Nephron (organoid): ENCODE data around the gene FDX1.

Source experiments
- H3K27ac Mint-ChIP-seq, 3 experiments: 2 replicates each; pipeline ENCODE4 v1.8.0; 2020; ENCODE audit warnings: mixed read lengths in 3 of 3, mild to moderate bottlenecking in 2 of 3, moderate library complexity in 1 of 3
- H3K27me3 Mint-ChIP-seq: 2 replicates; pipeline ENCODE4 v1.8.0; 2021; ENCODE audit warnings: low read depth, mild to moderate bottlenecking, moderate library complexity, mixed read lengths
- H3K36me3 Mint-ChIP-seq: 2 replicates; pipeline ENCODE4 v1.8.0; 2020; ENCODE audit warnings: low read depth, mixed read lengths
- H3K4me1 Mint-ChIP-seq: 2 replicates; pipeline ENCODE4 v1.8.0; 2020; ENCODE audit warnings: mixed read lengths
- H3K4me3 Mint-ChIP-seq, 3 experiments: 2 replicates each; pipeline ENCODE4 v1.8.0; 2020; ENCODE audit warnings: mild to moderate bottlenecking in 3 of 3, mixed read lengths in 3 of 3, moderate library complexity in 2 of 3
- H3K9me3 Mint-ChIP-seq: 2 replicates; pipeline ENCODE4 v1.8.0; 2020; ENCODE audit warnings: mixed read lengths
- CTCF ChIP-seq, 3 experiments: fragments of 200-600 bp; sonication (generic); IDR thresholded peaks; one replicate each; pipeline ENCODE4 v1.5.0; 2021; ENCODE audit warnings: antibody characterized with exemption in 3 of 3; ENCODE audit not compliant: unreplicated experiment in 3 of 3

Gene FDX1

GRCh38 chr11:110512026-110512425 lies 82.3 kb downstream of the FDX1 start:
- Mint-ChIP-seq H3K36me3 (no peaks in the 10 kb centered on the region), H3K27ac (peak overlapping the region in 1 of 3 experiments; percentile 97), H3K9me3 (no peaks in the 10 kb centered on the region), H3K27me3 (no peaks in the 10 kb centered on the region), H3K4me1 (peaks cover 51% of the 10 kb centered on the region), H3K4me3 (no peak overlapping the region)
- no peak for TF ChIP-seq CTCF (IDR thresholded peaks at IDR 0.05; ENCODE audit: unreplicated experiment in 3 of 3)

GRCh38 chr11:110513259-110513801 lies 83.6 kb downstream of the FDX1 start:
- H3K27me3 Mint-ChIP-seq, result no peaks in the 10 kb centered on the region
- H3K4me3 Mint-ChIP-seq, result peak overlapping the region in 2 of 3 experiments; percentile 27 to 47
- no peaks in the 10 kb centered on the region for H3K36me3 Mint-ChIP-seq
- H3K4me1 Mint-ChIP-seq, result peaks cover 49% of the 10 kb centered on the region
- H3K27ac Mint-ChIP-seq, result peak overlapping the region; percentile 84 to 97 (median 97)
- no peaks in the 10 kb centered on the region for H3K9me3 Mint-ChIP-seq
- no peak for TF ChIP-seq CTCF (IDR thresholded peaks at IDR 0.05; ENCODE audit: unreplicated experiment in 3 of 3)

GRCh38 chr11:110513846-110514437 lies 84.2 kb downstream of the FDX1 start:
- Mint-ChIP-seq H3K9me3 (no peaks in the 10 kb centered on the region), H3K27me3 (no peaks in the 10 kb centered on the region), H3K4me1 (peaks cover 49% of the 10 kb centered on the region), H3K36me3 (no peaks in the 10 kb centered on the region), H3K27ac (peak overlapping the region; percentile 84 to 97 (median 97)), H3K4me3 (peak overlapping the region in 2 of 3 experiments; percentile 30 to 66)
- TF ChIP-seq CTCF (IDR thresholded peaks at IDR 0.05; ENCODE audit: unreplicated experiment in 3 of 3), result no peak
